Right lobe of liver (tissue), 4 donors: ENCODE measurements around the gene ATCAY.

Experiments
- CTCF ChIP-seq, 4 donors: fragments of 200-600 bp in 3 of 4; fragments of 450-650 bp in 1 of 4; IDR thresholded peaks; one replicate each; pipeline versions ENCODE4 v1.5.1 to v1.8.0; 2016 to 2022; ENCODE audit warnings: antibody characterized with exemption in 4 of 4, mild to moderate bottlenecking in 2 of 4
- POLR2A ChIP-seq: fragments of 450-650 bp; IDR thresholded peaks from one replicate; pipeline ENCODE4 v1.6.1; 2017; ENCODE audit warnings: antibody characterized with exemption, mild to moderate bottlenecking
- donor health status: DM: no; HTN: no; CAD: no.
- donor health status: DM: no; HTN: no; CAD: no.
- donor health status: DM: no; HTN: yes; CAD: no.

GRCh38 chr19:3923096-3923758 lies 42.7 kb downstream of the ATCAY start:
- TF ChIP-seq CTCF (IDR thresholded peaks at IDR 0.05) = no peak
- TF ChIP-seq POLR2A = no peak
